Loucy (cell line): ENCODE data around the gene PTPRF.

ENCODE experiments used
- H2AFZ ChIP-seq: fragments of 200-600 bp; sonication (generic); 2 replicates; pipeline ENCODE4 v1.6.0; 2016; ENCODE audit warnings: antibody characterized with exemption, mild to moderate bottlenecking, low read length, moderate library complexity
- H3F3A ChIP-seq: fragments of 200-600 bp; 2 replicates; pipeline ENCODE4 v1.6.0; 2016; ENCODE audit warnings: antibody characterized with exemption, low read depth, mild to moderate bottlenecking
- H3K27me3 ChIP-seq: fragments of 200-600 bp; sonication (generic); 2 replicates; pipeline ENCODE4 v1.6.1; 2014; ENCODE audit warnings: low read length, mild to moderate bottlenecking; ENCODE audit not compliant: insufficient read depth, poor library complexity, severe bottlenecking
- H3K36me3 ChIP-seq: fragments of 200-600 bp; sonication (generic); 2 replicates; pipeline ENCODE4 v1.6.1; 2016; ENCODE audit warnings: low read length; ENCODE audit not compliant: insufficient read depth
- H3K4me1 ChIP-seq: fragments of 200-600 bp; sonication (generic); 2 replicates; pipeline ENCODE4 v1.5.1; 2014; ENCODE audit warnings: low read length, mild to moderate bottlenecking; ENCODE audit not compliant: insufficient read depth, poor library complexity, severe bottlenecking
- H3K4me2 ChIP-seq: fragments of 200-600 bp; sonication (generic); 2 replicates; pipeline ENCODE4 v1.6.0; 2014; ENCODE audit warnings: antibody characterized with exemption, low read length, low read depth, mild to moderate bottlenecking; ENCODE audit not compliant: poor library complexity, severe bottlenecking
- H3K4me3 ChIP-seq: fragments of 200-600 bp; sonication (generic); 2 replicates; pipeline ENCODE4 v1.5.1; 2014; ENCODE audit warnings: low read length, mild to moderate bottlenecking, mixed read lengths; ENCODE audit not compliant: poor library complexity, severe bottlenecking
- H3K79me2 ChIP-seq: fragments of 200-600 bp; sonication (generic); 2 replicates; pipeline ENCODE4 v1.6.1; 2014; ENCODE audit warnings: low read length; ENCODE audit not compliant: insufficient read depth
- H3K9ac ChIP-seq: fragments of 200-600 bp; sonication (generic); 2 replicates; pipeline ENCODE4 v1.6.0; 2014; ENCODE audit warnings: mild to moderate bottlenecking, low read depth, low read length, moderate library complexity; ENCODE audit not compliant: poor library complexity, severe bottlenecking
- H3K9me2 ChIP-seq: fragments of 200-600 bp; sonication (generic); replicated peaks from 2 replicates; pipeline ENCODE4 v1.6.1; 2016; ENCODE audit warnings: low read depth, low read length, mixed read lengths
- H3K9me3 ChIP-seq: fragments of 200-600 bp; sonication (generic); 2 replicates; pipeline ENCODE4 v1.6.1; 2014; ENCODE audit warnings: mild to moderate bottlenecking, antibody characterized with exemption, low read length, low read depth; ENCODE audit not compliant: insufficient read depth
- H4K20me1 ChIP-seq: fragments of 200-600 bp; sonication (generic); 2 replicates; pipeline ENCODE4 v1.6.0; 2014; ENCODE audit warnings: antibody characterized with exemption, low read length, mild to moderate bottlenecking; ENCODE audit not compliant: insufficient read depth, poor library complexity, severe bottlenecking
- EZH2phosphoT487 ChIP-seq: fragments of 200-600 bp; IDR thresholded peaks from 2 replicates; pipeline ENCODE4 v1.6.1; 2018; ENCODE audit warnings: antibody characterized with exemption, mild to moderate bottlenecking, moderate library complexity, borderline replicate concordance
- TF ChIP-seq, protein P1 (sequence below): fragments of 200-600 bp; sonication (generic); conservative IDR thresholded peaks from 2 replicates; pipeline ENCODE4 v1.5.1; 2014; ENCODE audit warnings: mild to moderate bottlenecking, antibody characterized with exemption, low read length

PTPRF gene

DNA sequence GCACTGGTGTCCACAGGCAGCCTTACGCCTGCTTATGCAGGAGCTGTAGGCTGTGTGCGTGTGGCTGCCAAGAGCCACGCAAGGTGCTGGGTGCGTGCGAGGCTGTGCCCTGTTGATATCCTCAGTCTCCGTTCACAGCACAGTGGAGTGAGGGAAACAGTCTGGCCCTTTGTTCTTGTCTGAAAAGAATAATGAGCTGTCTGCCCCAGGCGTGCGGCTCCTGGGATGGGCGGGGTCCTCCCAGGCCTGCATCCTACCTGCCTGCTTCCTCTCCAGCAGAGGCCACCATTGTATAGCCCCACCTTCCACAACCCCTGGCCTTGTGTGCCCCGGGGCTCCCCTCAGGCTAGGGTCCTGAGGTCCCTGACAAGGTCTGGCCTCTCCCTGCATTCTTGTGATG is 72.3 kb downstream of the PTPRF start:
- Histone ChIP-seq H4K20me1 (no peaks in the 10 kb centered on the region), H2AFZ (no peak overlapping the region), H3K79me2 (no peaks in the 10 kb centered on the region), H3K9me3 (no peaks in the 10 kb centered on the region), H3K27me3 (no peaks in the 10 kb centered on the region), H3K9me2 (no peaks in the 10 kb centered on the region), H3F3A (no peaks in the 10 kb centered on the region), H3K9ac (no peak overlapping the region), H3K4me3 (no peak overlapping the region), H3K36me3 (no peaks in the 10 kb centered on the region), H3K4me2 (no peak overlapping the region), H3K4me1 (no peaks in the 10 kb centered on the region)
- TF ChIP-seq, protein P1, sequence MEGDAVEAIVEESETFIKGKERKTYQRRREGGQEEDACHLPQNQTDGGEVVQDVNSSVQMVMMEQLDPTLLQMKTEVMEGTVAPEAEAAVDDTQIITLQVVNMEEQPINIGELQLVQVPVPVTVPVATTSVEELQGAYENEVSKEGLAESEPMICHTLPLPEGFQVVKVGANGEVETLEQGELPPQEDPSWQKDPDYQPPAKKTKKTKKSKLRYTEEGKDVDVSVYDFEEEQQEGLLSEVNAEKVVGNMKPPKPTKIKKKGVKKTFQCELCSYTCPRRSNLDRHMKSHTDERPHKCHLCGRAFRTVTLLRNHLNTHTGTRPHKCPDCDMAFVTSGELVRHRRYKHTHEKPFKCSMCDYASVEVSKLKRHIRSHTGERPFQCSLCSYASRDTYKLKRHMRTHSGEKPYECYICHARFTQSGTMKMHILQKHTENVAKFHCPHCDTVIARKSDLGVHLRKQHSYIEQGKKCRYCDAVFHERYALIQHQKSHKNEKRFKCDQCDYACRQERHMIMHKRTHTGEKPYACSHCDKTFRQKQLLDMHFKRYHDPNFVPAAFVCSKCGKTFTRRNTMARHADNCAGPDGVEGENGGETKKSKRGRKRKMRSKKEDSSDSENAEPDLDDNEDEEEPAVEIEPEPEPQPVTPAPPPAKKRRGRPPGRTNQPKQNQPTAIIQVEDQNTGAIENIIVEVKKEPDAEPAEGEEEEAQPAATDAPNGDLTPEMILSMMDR, result no peak
- TF ChIP-seq EZH2phosphoT487, result no peak

DNA sequence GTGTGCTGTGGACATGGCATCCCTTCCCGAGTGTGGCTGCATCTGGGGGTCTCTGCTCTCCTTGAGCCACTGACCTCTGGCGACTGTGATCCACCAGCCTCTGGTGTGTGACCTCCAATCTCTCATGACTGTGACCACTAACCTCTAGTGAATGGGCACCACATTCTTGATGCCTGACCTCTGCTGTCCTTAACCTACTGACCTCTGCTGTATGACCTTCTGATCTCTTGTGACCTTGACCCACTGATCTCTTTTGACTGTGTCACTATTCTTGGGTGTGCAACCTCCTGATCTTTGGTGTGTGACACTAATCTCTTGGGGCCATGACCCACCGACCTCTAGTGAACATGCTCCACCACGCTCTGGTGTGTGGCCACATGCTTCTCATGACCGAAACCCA is 73.5 kb downstream of the PTPRF start:
- H3K9me3 ChIP-seq, result no peaks in the 10 kb centered on the region

DNA sequence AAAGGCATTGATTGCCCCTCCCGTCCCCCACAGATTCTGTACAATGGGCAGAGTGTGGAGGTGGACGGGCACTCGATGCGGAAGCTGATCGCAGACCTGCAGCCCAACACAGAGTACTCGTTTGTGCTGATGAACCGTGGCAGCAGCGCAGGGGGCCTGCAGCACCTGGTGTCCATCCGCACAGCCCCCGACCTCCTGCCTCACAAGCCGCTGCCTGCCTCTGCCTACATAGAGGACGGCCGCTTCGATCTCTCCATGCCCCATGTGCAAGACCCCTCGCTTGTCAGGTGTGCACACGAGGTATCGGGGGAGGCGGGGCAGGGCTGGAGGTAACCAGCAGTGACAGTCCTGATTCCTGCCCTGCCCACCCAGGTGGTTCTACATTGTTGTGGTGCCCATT is 74.5 kb downstream of the PTPRF start:
- no peak overlapping the region for H3K4me2 ChIP-seq
- no peaks in the 10 kb centered on the region for H4K20me1 ChIP-seq
- TF ChIP-seq, protein P1, result no peak
- no peak for TF ChIP-seq EZH2phosphoT487
- H3K9ac ChIP-seq, result no peak overlapping the region
- no peaks in the 10 kb centered on the region for H3F3A ChIP-seq
- H3K4me1 ChIP-seq, result no peaks in the 10 kb centered on the region
- no peak overlapping the region for H3K4me3 ChIP-seq
- no peaks in the 10 kb centered on the region for H3K9me3 ChIP-seq
- no peaks in the 10 kb centered on the region for H3K9me2 ChIP-seq
- no peaks in the 10 kb centered on the region for H3K27me3 ChIP-seq
- no peak overlapping the region for H2AFZ ChIP-seq
- no peaks in the 10 kb centered on the region for H3K79me2 ChIP-seq
- no peaks in the 10 kb centered on the region for H3K36me3 ChIP-seq

More for the DNA sequence above, 73.5 kb downstream of the PTPRF start:
- Histone ChIP-seq H3K4me3 (no peak overlapping the region), H3K36me3 (no peaks in the 10 kb centered on the region), H3F3A (no peaks in the 10 kb centered on the region), H3K79me2 (no peaks in the 10 kb centered on the region), H3K27me3 (no peaks in the 10 kb centered on the region), H3K4me1 (no peaks in the 10 kb centered on the region), H3K4me2 (no peak overlapping the region), H3K9me2 (no peaks in the 10 kb centered on the region), H3K9ac (no peak overlapping the region), H4K20me1 (no peaks in the 10 kb centered on the region), H2AFZ (no peak overlapping the region)
- TF ChIP-seq, protein P1, result no peak
